T-helper 2 cell (primary cell): ENCODE measurements around the gene TMEM91.
A peak's percentile ranks its signal among the peaks of the same experiment; 100 is the strongest.
"Not testable (repeated sequence)": the region's sequence is repeated elsewhere in the genome, so short reads cannot be mapped to it uniquely, and the experiment has no call there.

Experiments
- DNase-seq, 5 experiments: peaks; one replicate each; pipeline versions ENCODE4 v3.0.0 to v3.0.0-alpha.2; 2012 to 2022
- total RNA-seq, 2 donors: gene quantifications; one replicate each; lab custom pipeline; 2026; lab: John Stamatoyannopoulos, UW

The TMEM91 gene
- total RNA-seq, result 3.4 to 5.9 reads per million in 2 donors

DNA sequence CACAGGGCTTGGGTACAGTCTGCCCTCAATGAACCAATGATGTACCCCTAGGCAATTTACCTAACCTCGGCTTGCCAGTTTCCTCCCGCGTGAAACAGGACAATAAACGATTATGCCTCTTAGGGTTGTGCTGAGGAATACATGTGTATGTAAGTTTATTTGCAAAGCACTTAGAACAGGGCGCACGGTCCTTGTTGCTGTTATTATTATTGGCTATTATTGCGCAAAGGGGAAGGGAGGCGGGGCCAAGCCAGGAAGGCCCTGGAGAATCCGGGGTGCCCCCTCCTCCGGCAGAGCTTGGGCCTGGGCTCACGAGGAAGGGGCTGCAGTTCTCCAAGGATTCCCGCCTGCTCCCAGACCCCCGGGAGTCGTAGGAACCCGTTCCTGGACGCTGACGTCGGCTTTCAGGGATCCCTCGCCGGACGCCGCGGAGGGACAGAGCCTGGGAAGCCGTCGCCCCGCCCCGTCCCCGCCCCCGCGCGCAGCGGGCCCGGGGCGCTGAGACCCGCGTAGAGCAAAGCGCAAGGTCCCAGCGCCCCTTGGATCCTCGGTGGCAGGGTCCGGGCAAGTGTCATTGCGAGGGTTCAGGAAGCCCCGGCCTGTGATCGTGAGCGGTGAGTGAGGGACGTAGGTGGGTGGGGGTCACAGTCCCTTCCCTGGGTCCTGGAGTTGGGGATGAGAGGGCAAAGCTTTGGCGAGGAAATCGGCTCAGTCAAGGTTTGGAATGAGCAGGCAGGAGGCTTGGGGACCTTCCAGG is at the start of gene TMEM91:
Gene TMEM91 (plus strand): TSS at position 293 of the 757 bp plus-strand sequence. CDS start 1,777 bp downstream, outside the sequence.
- peak in 1 of 5 experiments; percentile 37 for DNase-seq

DNA sequence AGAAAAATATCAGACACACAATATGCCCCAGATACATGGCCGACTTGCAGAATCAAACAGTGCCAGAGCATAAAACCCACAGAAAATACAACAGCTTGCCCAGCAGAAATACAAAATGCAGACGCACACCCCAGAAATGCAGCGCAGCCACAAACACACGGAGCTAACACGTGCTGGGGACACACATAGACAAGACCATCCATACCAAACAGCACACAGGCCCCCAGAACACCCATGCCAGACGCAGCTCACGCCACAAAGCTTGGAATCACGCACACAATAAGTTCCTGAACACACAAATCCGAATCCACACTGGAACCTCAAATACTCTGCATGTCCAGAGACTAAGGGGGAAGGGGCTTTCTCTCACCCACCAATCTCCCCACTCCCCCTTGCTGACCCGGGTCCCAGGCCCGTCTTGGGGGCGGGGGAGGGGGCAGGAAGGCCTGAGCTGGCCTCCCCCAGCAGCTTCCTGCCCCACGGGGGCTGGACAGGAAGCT is 49.2 kb upstream of the TMEM91 start:
- peak in 1 of 5 experiments; percentile 66 for DNase-seq

DNA sequence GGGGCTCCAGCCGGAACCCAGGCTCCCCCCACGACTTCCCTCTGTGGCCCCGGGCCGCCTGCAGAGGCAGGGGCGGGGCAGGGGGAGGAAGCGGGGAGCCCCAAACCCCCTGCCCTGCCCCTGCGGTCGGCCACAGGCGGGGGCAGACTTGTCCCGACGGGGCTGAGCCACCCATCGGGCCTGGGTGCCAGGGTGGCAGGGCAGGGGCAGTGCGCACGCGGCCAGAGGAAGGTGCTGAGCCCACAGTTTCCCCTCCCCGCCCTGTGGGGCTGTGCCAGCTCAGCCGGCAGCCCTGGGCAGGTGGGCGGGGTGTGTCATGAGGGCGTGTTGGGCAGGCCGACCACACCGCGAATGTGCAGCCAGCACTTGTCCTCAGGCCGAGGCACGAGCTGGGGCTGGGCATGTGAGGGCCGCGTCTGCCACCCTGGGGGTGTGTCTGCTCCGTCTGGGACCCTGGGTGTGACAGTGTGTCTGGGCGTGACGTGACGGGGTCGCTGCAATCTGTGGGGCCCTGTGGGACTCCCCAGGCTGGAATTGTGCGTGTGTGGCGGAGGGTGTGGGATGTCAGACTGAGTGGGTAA is 48.7 kb upstream of the TMEM91 start:
- DNase-seq, result peak; percentile 62 to 100 (median 73)

DNA sequence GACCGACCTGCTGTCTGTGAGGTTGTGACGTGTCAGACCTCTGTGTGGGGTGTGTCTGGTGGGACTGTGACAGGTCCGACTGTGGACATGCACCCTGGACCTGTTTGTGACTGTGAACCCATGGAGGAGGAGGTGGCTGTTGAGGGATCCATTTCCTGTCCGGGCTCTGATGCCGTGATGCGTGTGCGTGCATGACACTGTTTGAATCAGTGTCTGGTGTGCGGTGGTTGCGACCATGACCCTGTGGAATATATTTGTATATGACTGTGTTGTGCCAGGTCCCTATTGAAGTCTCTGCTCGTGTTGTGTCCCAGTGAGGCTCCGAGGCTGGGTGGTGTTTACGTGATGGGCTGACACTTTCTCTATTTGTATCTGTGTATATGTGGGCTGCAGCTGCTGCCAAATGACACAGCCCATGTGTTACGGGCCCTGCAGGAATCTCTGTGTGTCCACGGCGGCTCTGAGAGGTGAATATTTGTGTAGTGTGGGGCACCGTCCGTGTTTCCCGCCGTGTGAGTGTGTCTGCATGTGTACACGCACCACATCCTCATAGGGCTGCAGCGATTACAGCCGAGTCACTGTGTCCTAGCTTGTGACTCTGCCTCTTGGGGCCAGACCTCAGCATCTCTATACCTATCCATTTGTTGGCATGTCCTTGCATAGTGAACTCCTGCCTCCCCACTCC is 48.0 kb upstream of the TMEM91 start:
- DNase-seq, result peak in 3 of 5 experiments; percentile 30 to 81 (median 45)

DNA sequence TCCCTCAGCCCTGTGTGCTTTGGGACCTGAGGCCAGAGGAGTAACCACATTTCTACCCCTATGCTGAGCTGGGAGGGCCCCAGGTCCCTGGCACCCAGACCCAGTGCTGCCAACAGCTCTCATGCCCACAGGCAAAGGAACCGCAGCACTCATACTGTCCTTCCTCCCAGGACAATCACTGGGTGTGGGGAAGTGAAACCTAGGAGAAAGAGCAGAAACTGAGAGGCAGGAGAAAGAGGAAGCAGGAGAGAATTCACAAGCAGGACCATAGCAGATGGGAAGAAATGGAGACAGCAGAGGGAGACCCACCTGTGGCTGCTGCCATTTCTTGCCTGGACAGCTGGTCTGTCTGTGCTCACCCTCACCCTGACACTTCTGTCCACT is 47.5 kb upstream of the TMEM91 start:
- DNase-seq, result no peak

DNA sequence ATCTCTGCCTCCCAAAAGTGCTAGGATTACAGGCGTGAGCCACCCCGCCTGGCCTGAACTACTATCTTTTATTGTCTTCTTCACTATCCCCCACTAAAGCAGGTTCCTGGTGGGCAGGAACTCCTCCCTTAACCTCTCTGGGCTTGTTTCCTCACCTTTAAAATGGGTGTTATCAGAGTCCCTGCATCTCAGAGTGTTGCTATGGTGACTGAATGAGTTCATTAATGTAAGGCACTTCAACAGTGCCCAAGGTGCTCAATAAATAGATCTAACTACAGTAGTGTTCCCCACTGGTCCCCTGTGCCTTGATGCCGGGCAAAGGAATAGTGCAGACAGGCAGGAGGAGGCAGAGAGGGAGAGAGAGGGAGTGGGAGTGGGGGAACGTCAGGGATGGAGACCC is 45.9 kb upstream of the TMEM91 start:
- peak in 1 of 5 experiments; percentile 49 for DNase-seq

DNA sequence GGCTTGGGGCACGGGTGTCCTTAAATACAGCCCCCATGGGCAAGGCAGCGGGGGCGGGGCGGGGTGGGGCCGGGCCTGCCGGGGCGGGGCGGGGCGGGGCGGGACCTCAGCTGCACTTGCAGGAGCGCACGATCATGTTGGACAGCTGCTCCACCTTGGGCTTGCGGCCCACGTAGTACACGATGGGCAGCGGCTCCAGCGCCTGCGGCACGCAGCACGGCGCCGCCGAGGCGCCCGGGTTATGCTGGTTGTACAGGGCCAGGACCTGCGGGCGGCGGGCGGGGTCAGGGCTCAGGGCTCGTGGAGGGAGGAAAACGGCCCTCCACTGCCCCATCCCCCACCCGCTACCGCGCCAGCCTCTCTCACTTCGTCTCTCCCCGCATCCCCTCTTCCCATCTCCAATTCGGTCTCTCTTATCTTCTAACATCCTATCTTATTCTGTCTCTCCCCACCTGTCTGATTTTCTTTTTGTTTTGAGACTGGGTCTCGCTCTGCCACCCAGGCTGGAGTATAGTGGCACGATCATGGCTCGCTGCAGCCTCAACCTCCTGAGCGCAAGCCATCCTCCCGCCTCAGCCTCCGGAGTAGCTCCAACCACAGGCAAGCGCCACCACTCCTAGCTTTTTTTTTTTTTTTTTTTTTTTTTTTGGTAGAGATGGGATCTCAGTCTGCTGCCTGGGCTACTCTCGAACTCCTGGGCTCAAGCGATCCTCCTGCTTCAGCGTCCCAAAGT is 45.2 kb upstream of the TMEM91 start:
- peak in 1 of 5 experiments; percentile 23 for DNase-seq

DNA sequence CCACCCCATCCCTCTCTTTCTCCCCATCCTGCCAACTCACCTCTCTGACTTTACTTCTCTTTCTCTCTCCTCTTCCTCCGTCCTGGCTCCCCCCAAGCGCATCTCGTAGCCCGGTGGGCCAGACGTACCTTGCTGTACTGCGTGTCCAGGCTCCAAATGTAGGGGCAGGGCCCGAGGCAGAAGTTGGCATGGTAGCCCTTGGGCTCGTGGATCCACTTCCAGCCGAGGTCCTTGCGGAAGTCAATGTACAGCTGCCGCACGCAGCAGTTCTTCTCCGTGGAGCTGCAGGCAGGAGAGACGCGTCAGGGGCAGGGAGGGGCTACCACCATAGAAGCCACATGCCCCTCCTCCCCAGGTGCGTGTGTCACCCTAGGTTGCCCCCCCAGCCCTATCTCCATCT is 44.3 kb upstream of the TMEM91 start:
- no peak for DNase-seq

DNA sequence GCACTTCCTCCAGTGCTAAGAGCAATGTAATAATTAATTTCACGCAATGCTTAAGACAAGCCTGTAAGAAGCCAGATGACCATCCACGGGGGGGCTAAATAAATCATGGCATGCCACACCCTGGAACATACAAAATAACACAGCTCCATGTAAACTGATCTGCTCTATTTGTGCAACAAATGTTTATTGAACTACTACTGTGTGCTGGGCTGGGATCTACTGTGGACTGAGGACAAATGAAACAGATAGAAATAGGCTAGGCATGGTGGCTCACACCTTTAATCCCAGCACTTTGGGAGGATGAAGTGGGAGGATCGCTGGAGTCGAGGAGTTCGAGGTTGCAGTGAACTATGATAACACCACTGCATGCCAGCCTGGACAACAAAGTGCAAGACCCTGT is 43.9 kb upstream of the TMEM91 start:
- DNase-seq, result no peak

DNA sequence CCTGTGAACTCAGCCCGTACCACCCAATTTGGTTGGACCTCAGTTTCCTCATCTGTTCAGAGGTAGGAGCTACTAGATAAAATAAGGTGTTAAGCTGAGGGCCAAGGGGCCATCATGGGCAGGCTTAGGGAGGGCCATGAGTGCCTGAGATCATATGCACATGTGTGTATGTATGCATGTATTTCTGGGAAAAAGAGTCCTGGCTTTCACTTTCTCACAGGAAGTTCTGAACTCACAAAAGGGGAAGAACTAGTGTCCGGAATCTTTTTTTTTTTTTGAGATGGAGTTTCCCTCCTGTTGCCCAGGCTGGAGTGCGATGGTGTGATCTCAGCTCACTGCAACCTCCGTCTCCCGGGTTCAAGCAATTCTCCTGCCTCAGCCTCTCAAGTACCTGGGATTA is 41.5 kb upstream of the TMEM91 start:
- no peak for DNase-seq

DNA sequence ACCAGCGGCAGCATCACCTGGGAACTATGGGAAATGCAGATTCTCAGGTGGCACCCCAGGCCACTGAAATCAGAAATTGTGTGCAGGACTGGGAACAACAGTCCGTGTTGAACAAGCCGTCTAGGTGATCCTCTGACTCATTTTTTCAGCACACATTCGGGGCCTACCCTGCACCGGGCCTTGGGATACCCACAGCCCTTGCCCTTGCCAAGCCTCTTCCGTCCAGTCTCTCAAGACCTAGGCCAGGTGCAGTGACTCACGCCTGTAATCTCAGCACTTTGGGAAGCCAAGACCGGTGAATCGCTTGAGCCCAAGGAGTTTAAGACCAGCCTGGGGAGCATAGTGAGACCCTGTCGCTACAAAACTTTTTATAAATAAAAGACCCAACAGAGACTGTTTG is 40.9 kb upstream of the TMEM91 start:
- no peak for DNase-seq

DNA sequence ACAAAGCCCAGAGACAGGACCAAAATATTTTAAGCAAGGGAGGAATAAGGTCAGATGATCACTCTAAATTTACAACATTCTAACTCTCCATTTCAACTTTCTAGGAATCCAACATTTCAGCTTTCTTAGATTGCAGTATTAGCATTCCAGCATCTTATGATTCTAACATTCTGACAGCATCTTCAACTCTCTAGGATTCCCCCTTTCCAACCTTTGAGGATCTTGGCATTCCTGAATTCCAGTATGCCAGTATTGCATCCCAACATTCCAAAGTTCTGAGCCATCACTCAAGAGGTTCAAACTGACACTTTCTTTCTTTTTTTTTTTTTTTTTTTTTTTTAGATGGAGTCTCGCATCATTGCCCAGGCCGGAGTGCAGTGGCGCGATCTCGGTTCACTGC is 36.4 kb upstream of the TMEM91 start:
- DNase-seq, result no peak

DNA sequence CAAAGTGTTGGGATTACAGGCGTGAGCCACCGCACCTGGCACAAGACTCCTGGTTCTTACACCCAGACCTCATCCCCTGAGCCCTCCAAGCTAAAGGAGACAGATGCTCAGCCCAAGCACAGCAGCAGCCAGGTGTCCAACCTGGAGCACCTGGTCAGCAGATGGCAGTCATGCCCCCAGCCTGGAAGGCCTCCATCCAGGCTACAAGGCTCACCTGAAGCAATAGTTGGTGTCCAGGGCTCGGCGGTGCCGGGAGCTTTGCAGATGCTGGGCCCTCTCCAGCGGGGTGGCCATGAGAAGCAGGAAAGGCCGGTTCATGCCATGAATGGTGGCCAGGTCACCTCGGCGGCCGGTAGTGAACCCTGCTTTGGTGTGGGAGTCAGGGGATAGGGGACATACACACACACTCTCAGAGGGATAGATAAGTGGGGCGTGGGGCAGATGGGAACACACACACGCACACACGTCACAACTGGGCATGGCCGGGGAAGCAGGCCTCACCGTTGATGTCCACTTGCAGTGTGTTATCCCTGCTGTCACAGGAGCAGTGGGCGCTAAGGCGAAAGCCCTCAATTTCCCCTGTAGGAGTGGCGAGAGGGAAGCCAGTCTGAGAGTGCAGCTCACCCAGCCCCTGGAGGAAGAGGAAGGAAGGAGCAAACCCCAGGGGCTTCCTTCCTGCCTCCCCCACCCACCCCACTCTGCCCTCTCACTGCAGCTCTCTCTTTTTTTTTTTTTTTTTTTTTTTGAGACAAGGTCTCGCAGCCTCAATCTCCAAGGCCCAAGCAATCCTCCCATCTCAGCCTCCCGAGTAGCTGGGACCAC is 34.5 kb upstream of the TMEM91 start:
- DNase-seq, result peak in 2 of 5 experiments; percentile 25 to 52

DNA sequence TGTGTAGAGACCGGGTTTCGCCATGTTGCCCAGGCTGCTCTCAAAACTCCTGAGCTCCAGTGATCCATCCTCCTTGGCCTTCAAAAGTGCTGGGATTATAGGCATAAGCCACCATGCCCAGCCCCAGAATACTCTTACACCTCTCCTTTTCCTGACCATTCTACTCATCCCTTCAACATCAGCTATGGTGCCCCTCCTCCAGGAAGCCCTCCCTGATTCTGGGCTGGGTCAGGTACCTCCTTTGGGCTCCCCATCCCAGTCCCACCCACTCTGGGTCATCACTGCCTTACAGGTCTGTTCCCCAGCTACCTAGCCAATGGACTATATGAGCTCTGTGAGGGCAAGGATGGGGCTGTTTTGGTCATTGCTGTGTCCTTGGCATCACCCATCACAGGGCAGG is 32.2 kb upstream of the TMEM91 start:
- no peak for DNase-seq

DNA sequence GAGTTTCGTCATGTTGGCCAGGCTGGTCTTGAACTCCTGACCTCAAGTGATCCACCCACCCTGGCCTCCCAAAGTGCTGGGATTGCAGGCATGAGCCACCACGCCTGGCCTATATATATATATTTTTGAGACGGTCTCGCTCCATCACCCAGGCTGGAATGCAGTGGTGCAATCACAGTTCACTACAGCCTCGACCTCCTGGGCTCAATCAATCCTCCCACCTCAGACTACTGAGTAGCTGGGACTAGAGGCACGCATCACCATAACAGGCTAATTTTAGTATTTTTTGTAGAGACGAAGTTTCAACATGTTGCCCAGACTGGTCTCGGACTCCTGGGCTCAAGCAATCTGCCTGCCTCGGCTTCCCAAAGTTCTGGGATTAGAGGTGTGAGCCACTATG is 29.4 kb upstream of the TMEM91 start:
- not testable (repeated sequence) for DNase-seq

DNA sequence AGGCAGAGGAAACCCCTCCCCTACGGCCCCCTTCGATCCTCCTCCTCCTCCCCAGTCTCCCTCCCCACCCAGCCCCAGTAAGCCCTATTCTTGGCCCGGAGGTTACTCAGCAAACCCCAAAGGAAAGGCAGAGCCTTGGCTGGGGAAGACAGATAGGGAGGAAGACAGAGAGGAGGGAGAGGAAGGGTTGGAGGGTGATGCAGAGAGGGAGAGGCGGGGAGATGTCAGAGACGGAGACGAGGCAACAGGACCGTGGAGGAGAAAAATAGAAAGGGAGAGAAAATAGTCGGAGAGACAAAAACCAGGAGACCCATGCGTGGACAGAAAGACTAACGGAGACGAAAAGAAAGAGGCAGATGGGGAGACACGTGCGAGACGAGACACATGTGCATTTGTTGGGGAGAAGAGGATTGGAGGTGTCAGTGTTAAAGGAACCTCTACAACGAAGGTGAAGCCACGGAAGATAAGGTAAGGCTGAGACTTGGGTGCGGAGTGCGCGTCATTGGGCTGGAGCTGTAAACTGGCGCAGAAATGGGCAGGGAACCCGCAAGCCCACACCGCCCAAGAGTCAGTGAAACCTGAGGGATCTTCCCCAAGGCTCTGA is 25.5 kb upstream of the TMEM91 start:
- DNase-seq, result no peak

DNA sequence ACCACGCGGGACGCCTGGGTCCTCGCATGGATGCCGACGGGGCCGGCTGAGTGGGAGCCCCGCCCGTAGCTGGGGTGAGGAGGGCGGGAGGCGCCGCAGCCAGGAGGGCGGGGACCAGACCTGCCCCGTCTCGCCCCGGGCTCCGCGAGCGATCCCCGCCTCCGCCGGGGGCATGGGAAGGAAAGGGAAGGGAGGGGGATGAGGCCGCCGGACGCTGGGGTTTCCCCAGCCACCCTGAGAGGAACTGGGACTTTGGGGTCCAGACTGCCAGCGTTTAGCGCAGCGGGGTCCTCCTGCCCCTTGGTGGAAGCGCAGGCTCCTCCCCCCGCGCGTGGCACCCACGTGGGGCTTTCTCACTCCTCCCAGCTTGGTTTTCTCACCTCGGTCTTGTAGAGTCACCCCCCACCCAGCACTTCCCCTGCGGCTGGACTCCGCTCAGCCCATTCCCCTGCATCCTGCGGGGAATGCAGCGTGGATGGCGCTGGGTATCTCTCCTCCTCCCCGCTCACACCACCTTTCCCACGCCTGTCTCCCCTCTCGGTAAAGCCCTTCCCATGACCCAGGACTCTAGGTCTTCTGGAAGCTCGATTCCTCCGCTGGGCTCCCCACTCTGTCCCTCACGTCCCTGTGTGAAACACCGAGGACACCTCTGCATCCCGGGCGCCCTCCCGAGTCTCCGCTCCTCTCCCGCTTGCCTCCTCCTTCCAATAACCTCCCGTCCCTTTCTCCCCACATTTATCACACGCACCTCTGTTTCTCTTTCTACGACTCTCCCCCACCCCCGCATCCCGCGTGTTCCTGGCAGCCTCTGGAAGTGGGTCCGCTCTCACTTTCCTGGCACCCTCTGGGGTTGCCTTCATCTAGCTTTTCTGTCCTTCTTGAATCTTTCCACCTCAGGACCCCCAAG is 24.7 kb upstream of the TMEM91 start:
- DNase-seq, result peak; percentile 71 to 97 (median 80)

DNA sequence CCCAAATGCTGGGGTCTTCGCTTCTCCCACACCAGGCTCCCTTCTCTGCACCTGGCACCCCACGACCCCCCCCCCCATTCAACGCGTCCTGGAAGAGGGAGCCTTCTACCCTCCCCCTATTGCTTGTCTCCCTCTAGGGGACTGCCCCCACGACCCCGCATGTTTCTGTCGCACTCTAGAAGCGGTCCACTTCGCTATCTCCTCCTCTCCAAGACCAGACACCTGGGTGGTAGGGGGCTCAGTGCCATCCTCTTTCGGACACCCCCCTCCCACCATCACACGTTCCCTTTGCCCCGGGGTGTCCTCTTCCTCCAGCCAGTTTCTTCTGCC is 24.1 kb upstream of the TMEM91 start:
- no peak for DNase-seq

DNA sequence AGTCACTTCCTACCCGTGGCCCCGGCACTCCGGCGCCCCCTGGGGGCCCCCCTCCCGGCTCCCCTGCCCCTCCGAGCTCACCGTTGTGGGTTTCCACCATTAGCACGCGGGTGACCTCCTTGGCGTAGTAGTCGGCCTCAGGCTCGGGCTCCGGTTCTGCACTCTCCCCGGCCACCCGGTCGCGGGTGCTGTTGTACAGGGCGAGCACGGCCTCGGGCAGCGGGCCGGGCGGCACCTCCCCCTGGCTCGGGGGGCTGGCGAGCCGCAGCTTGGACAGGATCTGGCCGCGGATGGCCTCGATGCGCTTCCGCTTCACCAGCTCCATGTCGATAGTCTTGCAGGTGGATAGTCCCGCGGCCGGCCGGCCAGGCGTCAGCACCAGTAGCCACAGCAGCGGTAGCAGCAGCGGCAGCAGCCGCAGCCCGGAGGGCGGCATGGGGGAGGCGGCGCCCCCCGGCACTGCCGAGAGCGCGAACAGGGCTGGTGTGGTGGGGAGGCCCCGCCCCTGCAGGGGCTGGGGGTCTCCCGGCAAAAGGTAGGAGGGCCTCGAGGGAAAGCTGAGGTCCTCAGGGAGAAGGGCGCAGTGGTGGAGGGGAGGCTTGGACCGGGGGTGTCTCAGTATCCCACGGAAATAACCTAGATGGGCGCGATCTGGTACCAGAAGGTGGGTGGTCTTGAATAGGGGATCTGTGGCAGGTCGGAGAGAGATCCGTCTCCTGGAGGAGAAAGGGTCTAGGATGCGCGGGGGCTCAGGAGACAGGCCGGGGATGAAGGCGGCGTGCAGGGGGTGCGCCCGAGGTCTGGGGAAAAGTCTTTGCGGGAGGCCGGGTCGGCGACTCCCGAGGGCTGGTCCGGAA is 23.5 kb upstream of the TMEM91 start:
- peak; percentile 62 to 73 (median 71) for DNase-seq
